ENCODE measurements around the gene CNIH1. TPM values are rescaled to one million over a fixed set of nuclear protein-coding genes. Genes with fewer than 3 reads are reported as not detected.

CNIH1 gene
- total RNA-seq, 1 experiment from 2014 or later, result 80.7 TPM

DNA sequence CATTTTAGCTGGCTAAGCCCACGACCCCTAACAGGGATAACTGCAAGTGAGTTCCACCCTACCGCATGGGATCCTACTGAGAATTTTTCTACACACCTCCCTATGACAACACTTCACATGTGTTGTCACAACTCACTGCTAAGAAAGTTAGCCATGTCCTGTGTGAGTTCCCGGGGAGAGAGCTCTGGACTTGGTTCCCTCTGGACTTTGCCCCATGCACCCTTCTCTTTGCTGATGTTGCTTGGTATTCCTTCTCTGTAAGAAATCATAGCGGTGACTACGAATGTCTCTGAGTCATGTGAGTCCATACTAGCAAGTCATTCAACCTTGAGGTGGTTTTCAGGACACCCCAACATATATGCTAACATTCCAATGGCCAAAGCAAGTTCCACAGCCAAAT, 53.8 kb downstream of the CNIH1 start:
- POLR2A ChIA-PET, result interaction anchor here (0.6 kb wide), 1 partner anchor 1048 kb away, joined by 5 read pairs; no protein-coding TSS in a partner anchor
- H3K4me1 Mint-ChIP-seq, result peaks cover 12% of the 10 kb centered on the region; the same call in 1 of the 2 replicates
- no peak for DNase-seq (ENCODE audit: low spot score)
- H3K9me3 Mint-ChIP-seq, result no peaks in the 10 kb centered on the region
- H3K27ac Mint-ChIP-seq, result no peak overlapping the region
- TF ChIP-seq, protein P1, sequence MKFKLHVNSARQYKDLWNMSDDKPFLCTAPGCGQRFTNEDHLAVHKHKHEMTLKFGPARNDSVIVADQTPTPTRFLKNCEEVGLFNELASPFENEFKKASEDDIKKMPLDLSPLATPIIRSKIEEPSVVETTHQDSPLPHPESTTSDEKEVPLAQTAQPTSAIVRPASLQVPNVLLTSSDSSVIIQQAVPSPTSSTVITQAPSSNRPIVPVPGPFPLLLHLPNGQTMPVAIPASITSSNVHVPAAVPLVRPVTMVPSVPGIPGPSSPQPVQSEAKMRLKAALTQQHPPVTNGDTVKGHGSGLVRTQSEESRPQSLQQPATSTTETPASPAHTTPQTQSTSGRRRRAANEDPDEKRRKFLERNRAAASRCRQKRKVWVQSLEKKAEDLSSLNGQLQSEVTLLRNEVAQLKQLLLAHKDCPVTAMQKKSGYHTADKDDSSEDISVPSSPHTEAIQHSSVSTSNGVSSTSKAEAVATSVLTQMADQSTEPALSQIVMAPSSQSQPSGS (CRISPR knock-in tag; IDR thresholded peaks at IDR 0.05; ENCODE audit: borderline replicate concordance, low read depth), result no peak
- no peak for TF ChIP-seq CREM (CRISPR knock-in tag; IDR thresholded peaks at IDR 0.05)
- TF ChIP-seq MYBL2 (CRISPR knock-in tag; IDR thresholded peaks at IDR 0.05), result no peak
- CTCF ChIA-PET, result interaction anchor here (1.1 to 2.7 kb wide), 3 partner anchors 9 to 40 kb away, joined by 4 to 10 read pairs (median 6); partner anchors contain the start of gene CDKN3
- no peaks in the 10 kb centered on the region; the same call in 1 of the 2 replicates for H3K27me3 Mint-ChIP-seq (ENCODE audit: low read depth)
- H3K4me3 Mint-ChIP-seq, result no peak overlapping the region
- H3K36me3 Mint-ChIP-seq, result no peaks in the 10 kb centered on the region
- no peak for ATAC-seq

DNA sequence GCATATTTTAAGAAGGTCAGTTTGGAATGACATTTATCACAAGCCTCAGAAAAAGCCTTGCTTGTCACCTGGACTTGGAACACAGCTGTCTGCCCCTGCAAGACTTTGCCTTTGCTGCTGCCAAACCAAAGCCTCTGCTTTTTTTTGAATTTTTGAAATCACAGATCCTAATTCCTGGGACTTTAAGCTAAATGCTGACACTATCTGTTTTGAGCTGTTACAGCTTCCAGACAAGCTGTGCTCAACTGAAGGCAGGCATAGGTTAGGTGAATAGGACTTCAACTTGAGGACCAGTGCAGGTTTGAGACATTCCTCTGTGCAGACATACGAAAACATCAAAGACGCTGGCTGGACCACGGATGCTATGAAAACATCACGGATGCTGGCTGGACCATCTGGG, 55.6 kb downstream of the CNIH1 start:
- TF ChIP-seq RORB (CRISPR knock-in tag; IDR thresholded peaks at IDR 0.05) (no peak), ELF4 (CRISPR knock-in tag; IDR thresholded peaks at IDR 0.05; ENCODE audit: low read depth) (no peak), ZNF263 (CRISPR knock-in tag; IDR thresholded peaks at IDR 0.05; ENCODE audit: low read depth) (no peak), NR1H2 (CRISPR knock-in tag; IDR thresholded peaks at IDR 0.05) (no peak), SMAD3 (CRISPR knock-in tag; IDR thresholded peaks at IDR 0.05; ENCODE audit: borderline replicate concordance) (no peak), ZNF671 (CRISPR knock-in tag; IDR thresholded peaks at IDR 0.05) (no peak), FOXK1 (CRISPR knock-in tag; IDR thresholded peaks at IDR 0.05) (no peak), JUN (CRISPR knock-in tag; IDR thresholded peaks at IDR 0.05) (no peak), NFYB (CRISPR knock-in tag; conservative IDR thresholded peaks at IDR 0.05; ENCODE audit: low read depth) (no peak), ZNF396 (CRISPR knock-in tag; IDR thresholded peaks at IDR 0.05; ENCODE audit: borderline replicate concordance) (no peak), FOXP1 (CRISPR knock-in tag; IDR thresholded peaks at IDR 0.05; ENCODE audit: borderline replicate concordance) (no peak), CBFB (CRISPR knock-in tag; IDR thresholded peaks at IDR 0.05; ENCODE audit: low read depth) (no peak), CREM (CRISPR knock-in tag; IDR thresholded peaks at IDR 0.05) (no peak)
- TF ChIP-seq, protein P2, sequence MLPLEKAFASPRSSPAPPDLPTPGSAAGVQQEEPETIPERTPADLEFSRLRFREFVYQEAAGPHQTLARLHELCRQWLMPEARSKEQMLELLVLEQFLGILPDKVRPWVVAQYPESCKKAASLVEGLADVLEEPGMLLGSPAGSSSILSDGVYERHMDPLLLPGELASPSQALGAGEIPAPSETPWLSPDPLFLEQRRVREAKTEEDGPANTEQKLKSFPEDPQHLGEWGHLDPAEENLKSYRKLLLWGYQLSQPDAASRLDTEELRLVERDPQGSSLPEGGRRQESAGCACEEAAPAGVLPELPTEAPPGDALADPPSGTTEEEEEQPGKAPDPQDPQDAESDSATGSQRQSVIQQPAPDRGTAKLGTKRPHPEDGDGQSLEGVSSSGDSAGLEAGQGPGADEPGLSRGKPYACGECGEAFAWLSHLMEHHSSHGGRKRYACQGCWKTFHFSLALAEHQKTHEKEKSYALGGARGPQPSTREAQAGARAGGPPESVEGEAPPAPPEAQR (CRISPR knock-in tag; IDR thresholded peaks at IDR 0.05), result no peak
- TF ChIP-seq, protein P3, sequence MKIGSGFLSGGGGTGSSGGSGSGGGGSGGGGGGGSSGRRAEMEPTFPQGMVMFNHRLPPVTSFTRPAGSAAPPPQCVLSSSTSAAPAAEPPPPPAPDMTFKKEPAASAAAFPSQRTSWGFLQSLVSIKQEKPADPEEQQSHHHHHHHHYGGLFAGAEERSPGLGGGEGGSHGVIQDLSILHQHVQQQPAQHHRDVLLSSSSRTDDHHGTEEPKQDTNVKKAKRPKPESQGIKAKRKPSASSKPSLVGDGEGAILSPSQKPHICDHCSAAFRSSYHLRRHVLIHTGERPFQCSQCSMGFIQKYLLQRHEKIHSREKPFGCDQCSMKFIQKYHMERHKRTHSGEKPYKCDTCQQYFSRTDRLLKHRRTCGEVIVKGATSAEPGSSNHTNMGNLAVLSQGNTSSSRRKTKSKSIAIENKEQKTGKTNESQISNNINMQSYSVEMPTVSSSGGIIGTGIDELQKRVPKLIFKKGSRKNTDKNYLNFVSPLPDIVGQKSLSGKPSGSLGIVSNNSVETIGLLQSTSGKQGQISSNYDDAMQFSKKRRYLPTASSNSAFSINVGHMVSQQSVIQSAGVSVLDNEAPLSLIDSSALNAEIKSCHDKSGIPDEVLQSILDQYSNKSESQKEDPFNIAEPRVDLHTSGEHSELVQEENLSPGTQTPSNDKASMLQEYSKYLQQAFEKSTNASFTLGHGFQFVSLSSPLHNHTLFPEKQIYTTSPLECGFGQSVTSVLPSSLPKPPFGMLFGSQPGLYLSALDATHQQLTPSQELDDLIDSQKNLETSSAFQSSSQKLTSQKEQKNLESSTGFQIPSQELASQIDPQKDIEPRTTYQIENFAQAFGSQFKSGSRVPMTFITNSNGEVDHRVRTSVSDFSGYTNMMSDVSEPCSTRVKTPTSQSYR (CRISPR knock-in tag; IDR thresholded peaks at IDR 0.05), result no peak
- TF ChIP-seq, protein P4, sequence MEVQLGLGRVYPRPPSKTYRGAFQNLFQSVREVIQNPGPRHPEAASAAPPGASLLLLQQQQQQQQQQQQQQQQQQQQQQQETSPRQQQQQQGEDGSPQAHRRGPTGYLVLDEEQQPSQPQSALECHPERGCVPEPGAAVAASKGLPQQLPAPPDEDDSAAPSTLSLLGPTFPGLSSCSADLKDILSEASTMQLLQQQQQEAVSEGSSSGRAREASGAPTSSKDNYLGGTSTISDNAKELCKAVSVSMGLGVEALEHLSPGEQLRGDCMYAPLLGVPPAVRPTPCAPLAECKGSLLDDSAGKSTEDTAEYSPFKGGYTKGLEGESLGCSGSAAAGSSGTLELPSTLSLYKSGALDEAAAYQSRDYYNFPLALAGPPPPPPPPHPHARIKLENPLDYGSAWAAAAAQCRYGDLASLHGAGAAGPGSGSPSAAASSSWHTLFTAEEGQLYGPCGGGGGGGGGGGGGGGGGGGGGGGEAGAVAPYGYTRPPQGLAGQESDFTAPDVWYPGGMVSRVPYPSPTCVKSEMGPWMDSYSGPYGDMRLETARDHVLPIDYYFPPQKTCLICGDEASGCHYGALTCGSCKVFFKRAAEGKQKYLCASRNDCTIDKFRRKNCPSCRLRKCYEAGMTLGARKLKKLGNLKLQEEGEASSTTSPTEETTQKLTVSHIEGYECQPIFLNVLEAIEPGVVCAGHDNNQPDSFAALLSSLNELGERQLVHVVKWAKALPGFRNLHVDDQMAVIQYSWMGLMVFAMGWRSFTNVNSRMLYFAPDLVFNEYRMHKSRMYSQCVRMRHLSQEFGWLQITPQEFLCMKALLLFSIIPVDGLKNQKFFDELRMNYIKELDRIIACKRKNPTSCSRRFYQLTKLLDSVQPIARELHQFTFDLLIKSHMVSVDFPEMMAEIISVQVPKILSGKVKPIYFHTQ (CRISPR knock-in tag; IDR thresholded peaks at IDR 0.05), result no peak
- TF ChIP-seq, protein P5, sequence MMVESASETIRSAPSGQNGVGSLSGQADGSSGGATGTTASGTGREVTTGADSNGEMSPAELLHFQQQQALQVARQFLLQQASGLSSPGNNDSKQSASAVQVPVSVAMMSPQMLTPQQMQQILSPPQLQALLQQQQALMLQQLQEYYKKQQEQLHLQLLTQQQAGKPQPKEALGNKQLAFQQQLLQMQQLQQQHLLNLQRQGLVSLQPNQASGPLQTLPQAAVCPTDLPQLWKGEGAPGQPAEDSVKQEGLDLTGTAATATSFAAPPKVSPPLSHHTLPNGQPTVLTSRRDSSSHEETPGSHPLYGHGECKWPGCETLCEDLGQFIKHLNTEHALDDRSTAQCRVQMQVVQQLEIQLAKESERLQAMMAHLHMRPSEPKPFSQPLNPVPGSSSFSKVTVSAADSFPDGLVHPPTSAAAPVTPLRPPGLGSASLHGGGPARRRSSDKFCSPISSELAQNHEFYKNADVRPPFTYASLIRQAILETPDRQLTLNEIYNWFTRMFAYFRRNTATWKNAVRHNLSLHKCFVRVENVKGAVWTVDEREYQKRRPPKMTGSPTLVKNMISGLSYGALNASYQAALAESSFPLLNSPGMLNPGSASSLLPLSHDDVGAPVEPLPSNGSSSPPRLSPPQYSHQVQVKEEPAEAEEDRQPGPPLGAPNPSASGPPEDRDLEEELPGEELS (CRISPR knock-in tag; IDR thresholded peaks at IDR 0.05), result no peak
- TF ChIP-seq, protein P6, sequence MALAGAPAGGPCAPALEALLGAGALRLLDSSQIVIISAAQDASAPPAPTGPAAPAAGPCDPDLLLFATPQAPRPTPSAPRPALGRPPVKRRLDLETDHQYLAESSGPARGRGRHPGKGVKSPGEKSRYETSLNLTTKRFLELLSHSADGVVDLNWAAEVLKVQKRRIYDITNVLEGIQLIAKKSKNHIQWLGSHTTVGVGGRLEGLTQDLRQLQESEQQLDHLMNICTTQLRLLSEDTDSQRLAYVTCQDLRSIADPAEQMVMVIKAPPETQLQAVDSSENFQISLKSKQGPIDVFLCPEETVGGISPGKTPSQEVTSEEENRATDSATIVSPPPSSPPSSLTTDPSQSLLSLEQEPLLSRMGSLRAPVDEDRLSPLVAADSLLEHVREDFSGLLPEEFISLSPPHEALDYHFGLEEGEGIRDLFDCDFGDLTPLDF (CRISPR knock-in tag; IDR thresholded peaks at IDR 0.05), result no peak
- no peaks in the 10 kb centered on the region for H3K36me3 Mint-ChIP-seq
- peaks cover 7% of the 10 kb centered on the region for H3K4me1 Mint-ChIP-seq
- H3K27me3 Mint-ChIP-seq (ENCODE audit: low read depth), result no peaks in the 10 kb centered on the region; the same call in 1 of the 2 replicates
- no peak overlapping the region for H3K27ac Mint-ChIP-seq
- no peak for ATAC-seq
- ChIA-PET POLR2A (no interaction called here), CTCF (no interaction called here)
- H3K4me3 Mint-ChIP-seq, result no peak overlapping the region
- H3K9me3 Mint-ChIP-seq, result no peaks in the 10 kb centered on the region
- no peak for DNase-seq (ENCODE audit: low spot score)

All from WTC11 (cell line).